ENCODE data around the gene EIF4G1. TPM values are rescaled to one million over a fixed set of nuclear protein-coding genes. Genes with fewer than 3 reads are reported as not detected.
A peak's percentile ranks its signal among the peaks of the same experiment; 100 is the strongest.

Gene EIF4G1
- total RNA-seq, 1 experiment from 2014 or later = 496 TPM

- ATAC-seq (no peak), DNase-seq (ENCODE audit: low read depth, low spot score) (no peak)
- Histone ChIP-seq H3K27ac (ENCODE audit: low read depth, low read length) (no peak overlapping the region), H4K20me1 (ENCODE audit: insufficient read depth) (peaks cover 12% of the 10 kb centered on the region; the same call in 1 of the 2 replicates), H3K4me2 (ENCODE audit: low read length) (no peak overlapping the region), H3K79me2 (ENCODE audit: insufficient read depth, low read length) (peaks cover 98% of the 10 kb centered on the region), H3K36me3 (ENCODE audit: control insufficient read depth in 1 of 2, insufficient read depth in 2 of 2, low read length in 2 of 2) (peaks cover 85 to 97% of the 10 kb centered on the region in 2 experiments), H3K4me1 (ENCODE audit: control insufficient read depth in 1 of 2, insufficient read depth in 2 of 2, low read length in 2 of 2) (peaks cover 0 to 20% of the 10 kb centered on the region in 2 experiments; a peak in 2 of 4 replicates), H3K9me3 (ENCODE audit: control insufficient read depth in 1 of 2, insufficient read depth in 1 of 2, low read depth in 1 of 2, low read length in 2 of 2) (no peaks in the 10 kb centered on the region), H3K4me3 (replicated peaks in 1 of 2; ENCODE audit: low read depth in 1 of 2, low read length in 2 of 2) (no peak overlapping the region), H2AFZ (ENCODE audit: low read depth, low read length, poor library complexity, severe bottlenecking) (no peak overlapping the region), H3K27me3 (ENCODE audit: insufficient read depth, low read length) (no peaks in the 10 kb centered on the region), H3K9me2 (ENCODE audit: insufficient read depth) (no peaks in the 10 kb centered on the region), H3K9ac (ENCODE audit: low read length) (no peak overlapping the region)
- POLR2A ChIA-PET = no interaction called here
- CTCF ChIA-PET = no interaction called here
- no peak for TF ChIP-seq RAD21 (IDR thresholded peaks at IDR 0.05; ENCODE audit: low read depth)
- TF ChIP-seq JUND (IDR thresholded peaks at IDR 0.05) = no peak
- TF ChIP-seq, protein P1, sequence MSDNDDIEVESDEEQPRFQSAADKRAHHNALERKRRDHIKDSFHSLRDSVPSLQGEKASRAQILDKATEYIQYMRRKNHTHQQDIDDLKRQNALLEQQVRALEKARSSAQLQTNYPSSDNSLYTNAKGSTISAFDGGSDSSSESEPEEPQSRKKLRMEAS (IDR thresholded peaks at IDR 0.05) = no peak
- no peak for TF ChIP-seq EZH2phosphoT487 (IDR thresholded peaks at IDR 0.05; ENCODE audit: borderline replicate concordance)
- TF ChIP-seq POLR2A (IDR thresholded peaks at IDR 0.05; ENCODE audit: borderline replicate concordance, extremely low read depth, insufficient read depth, insufficient read length) = no peak
- TF ChIP-seq SRF (IDR thresholded peaks at IDR 0.05; ENCODE audit: low read depth) = no peak
- no peak for TF ChIP-seq SIN3A (IDR thresholded peaks at IDR 0.05; ENCODE audit: low read depth)
- TF ChIP-seq SP1 (IDR thresholded peaks at IDR 0.05; ENCODE audit: low read depth) = no peak
- no peak for TF ChIP-seq FOSL1 (IDR thresholded peaks at IDR 0.05; ENCODE audit: low read depth)
- TF ChIP-seq EZH2 (IDR thresholded peaks at IDR 0.05) = no peak
- TF ChIP-seq CEBPB (IDR thresholded peaks at IDR 0.05; ENCODE audit: low read depth) = no peak
- TF ChIP-seq, protein P2, sequence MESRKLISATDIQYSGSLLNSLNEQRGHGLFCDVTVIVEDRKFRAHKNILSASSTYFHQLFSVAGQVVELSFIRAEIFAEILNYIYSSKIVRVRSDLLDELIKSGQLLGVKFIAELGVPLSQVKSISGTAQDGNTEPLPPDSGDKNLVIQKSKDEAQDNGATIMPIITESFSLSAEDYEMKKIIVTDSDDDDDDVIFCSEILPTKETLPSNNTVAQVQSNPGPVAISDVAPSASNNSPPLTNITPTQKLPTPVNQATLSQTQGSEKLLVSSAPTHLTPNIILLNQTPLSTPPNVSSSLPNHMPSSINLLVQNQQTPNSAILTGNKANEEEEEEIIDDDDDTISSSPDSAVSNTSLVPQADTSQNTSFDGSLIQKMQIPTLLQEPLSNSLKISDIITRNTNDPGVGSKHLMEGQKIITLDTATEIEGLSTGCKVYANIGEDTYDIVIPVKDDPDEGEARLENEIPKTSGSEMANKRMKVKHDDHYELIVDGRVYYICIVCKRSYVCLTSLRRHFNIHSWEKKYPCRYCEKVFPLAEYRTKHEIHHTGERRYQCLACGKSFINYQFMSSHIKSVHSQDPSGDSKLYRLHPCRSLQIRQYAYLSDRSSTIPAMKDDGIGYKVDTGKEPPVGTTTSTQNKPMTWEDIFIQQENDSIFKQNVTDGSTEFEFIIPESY (IDR thresholded peaks at IDR 0.05; ENCODE audit: extremely low read depth, insufficient replicate concordance, low read length) = no peak
- TF ChIP-seq CBX3 (IDR thresholded peaks at IDR 0.05; ENCODE audit: low read depth) = no peak
- TF ChIP-seq POLR2AphosphoS5 (IDR thresholded peaks at IDR 0.05; ENCODE audit: low read depth, low read length) = no peak
- TF ChIP-seq, protein P3, sequence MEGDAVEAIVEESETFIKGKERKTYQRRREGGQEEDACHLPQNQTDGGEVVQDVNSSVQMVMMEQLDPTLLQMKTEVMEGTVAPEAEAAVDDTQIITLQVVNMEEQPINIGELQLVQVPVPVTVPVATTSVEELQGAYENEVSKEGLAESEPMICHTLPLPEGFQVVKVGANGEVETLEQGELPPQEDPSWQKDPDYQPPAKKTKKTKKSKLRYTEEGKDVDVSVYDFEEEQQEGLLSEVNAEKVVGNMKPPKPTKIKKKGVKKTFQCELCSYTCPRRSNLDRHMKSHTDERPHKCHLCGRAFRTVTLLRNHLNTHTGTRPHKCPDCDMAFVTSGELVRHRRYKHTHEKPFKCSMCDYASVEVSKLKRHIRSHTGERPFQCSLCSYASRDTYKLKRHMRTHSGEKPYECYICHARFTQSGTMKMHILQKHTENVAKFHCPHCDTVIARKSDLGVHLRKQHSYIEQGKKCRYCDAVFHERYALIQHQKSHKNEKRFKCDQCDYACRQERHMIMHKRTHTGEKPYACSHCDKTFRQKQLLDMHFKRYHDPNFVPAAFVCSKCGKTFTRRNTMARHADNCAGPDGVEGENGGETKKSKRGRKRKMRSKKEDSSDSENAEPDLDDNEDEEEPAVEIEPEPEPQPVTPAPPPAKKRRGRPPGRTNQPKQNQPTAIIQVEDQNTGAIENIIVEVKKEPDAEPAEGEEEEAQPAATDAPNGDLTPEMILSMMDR (IDR thresholded peaks at IDR 0.05 in 2 of 3, conservative IDR thresholded peaks at IDR 0.05 in 1 of 3; ENCODE audit: borderline replicate concordance in 1 of 3, insufficient read depth in 1 of 3, low read depth in 2 of 3, low read length in 2 of 3) = no peak
- no peak for TF ChIP-seq TCF7L2 (IDR thresholded peaks at IDR 0.05; ENCODE audit: borderline replicate concordance, extremely low read depth, insufficient read depth, insufficient read length)
- TF ChIP-seq, protein P4, sequence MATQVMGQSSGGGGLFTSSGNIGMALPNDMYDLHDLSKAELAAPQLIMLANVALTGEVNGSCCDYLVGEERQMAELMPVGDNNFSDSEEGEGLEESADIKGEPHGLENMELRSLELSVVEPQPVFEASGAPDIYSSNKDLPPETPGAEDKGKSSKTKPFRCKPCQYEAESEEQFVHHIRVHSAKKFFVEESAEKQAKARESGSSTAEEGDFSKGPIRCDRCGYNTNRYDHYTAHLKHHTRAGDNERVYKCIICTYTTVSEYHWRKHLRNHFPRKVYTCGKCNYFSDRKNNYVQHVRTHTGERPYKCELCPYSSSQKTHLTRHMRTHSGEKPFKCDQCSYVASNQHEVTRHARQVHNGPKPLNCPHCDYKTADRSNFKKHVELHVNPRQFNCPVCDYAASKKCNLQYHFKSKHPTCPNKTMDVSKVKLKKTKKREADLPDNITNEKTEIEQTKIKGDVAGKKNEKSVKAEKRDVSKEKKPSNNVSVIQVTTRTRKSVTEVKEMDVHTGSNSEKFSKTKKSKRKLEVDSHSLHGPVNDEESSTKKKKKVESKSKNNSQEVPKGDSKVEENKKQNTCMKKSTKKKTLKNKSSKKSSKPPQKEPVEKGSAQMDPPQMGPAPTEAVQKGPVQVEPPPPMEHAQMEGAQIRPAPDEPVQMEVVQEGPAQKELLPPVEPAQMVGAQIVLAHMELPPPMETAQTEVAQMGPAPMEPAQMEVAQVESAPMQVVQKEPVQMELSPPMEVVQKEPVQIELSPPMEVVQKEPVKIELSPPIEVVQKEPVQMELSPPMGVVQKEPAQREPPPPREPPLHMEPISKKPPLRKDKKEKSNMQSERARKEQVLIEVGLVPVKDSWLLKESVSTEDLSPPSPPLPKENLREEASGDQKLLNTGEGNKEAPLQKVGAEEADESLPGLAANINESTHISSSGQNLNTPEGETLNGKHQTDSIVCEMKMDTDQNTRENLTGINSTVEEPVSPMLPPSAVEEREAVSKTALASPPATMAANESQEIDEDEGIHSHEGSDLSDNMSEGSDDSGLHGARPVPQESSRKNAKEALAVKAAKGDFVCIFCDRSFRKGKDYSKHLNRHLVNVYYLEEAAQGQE (IDR thresholded peaks at IDR 0.05; ENCODE audit: low read depth) = no peak
- no peak for TF ChIP-seq ATF3 (IDR thresholded peaks at IDR 0.05)
- TF ChIP-seq ZFX (IDR thresholded peaks at IDR 0.05) = no peak
- TF ChIP-seq EGR1 (IDR thresholded peaks at IDR 0.05; ENCODE audit: low read depth) = no peak
- intact Hi-C loops (cut with micrococcal nuclease) = no loop called here
- RAD21 ChIA-PET (ENCODE audit: low non-redundant PET in 1 of 2, low total read pairs in 2 of 2, uncharacterized antibody in 2 of 2, unreplicated experiment in 2 of 2) = no interaction called here
- BruUV-seq (replicated peaks) = TSS peak; percentile 3
Observed at GRCh38 chr3:184327171-184327570, 12.8 kb downstream of the EIF4G1 start.

All from HCT116 (cell line).